GM23248 (cell line): ENCODE data around the gene SMIM13. TPM values are rescaled to one million over a fixed set of nuclear protein-coding genes. Genes with fewer than 3 reads are reported as not detected.

Source experiments
- DNase-seq: peaks from one replicate; pipeline ENCODE4 v3.0.0-alpha.2; 2015
- H2AFZ ChIP-seq: fragments of 200-600 bp; sonication (generic); 2 replicates; pipeline ENCODE4 v1.6.1; 2016; ENCODE audit warnings: antibody characterized with exemption
- H3F3A ChIP-seq: fragments of 200-600 bp; sonication (generic); 2 replicates; pipeline ENCODE4 v1.6.1; 2016; ENCODE audit warnings: mild to moderate bottlenecking, antibody characterized with exemption, mixed run types; ENCODE audit not compliant: insufficient read depth
- H3K27ac ChIP-seq: fragments of 200-600 bp; sonication (generic); 2 replicates; pipeline ENCODE4 v1.5.1; 2016; ENCODE audit warnings: mild to moderate bottlenecking
- H3K27me3 ChIP-seq: fragments of 200-600 bp; sonication (generic); replicated peaks from 2 replicates; pipeline ENCODE4 v1.6.1; 2016; ENCODE audit warnings: mild to moderate bottlenecking; ENCODE audit not compliant: insufficient read depth
- H3K36me3 ChIP-seq: fragments of 200-600 bp; sonication (generic); 2 replicates; pipeline ENCODE4 v1.6.1; 2016; ENCODE audit warnings: low read depth, mild to moderate bottlenecking
- H3K4me1 ChIP-seq: fragments of 200-600 bp; sonication (generic); 2 replicates; pipeline ENCODE4 v1.6.1; 2016; ENCODE audit warnings: mild to moderate bottlenecking; ENCODE audit not compliant: insufficient read depth
- H3K4me2 ChIP-seq: fragments of 200-600 bp; sonication (generic); one replicate; pipeline ENCODE4 v1.6.1; 2016; ENCODE audit warnings: mild to moderate bottlenecking; ENCODE audit not compliant: unreplicated experiment
- H3K4me3 ChIP-seq: fragments of 200-600 bp; sonication (generic); 2 replicates; pipeline ENCODE4 v1.5.1; 2016; ENCODE audit warnings: mild to moderate bottlenecking
- H3K79me2 ChIP-seq: fragments of 200-600 bp; sonication (generic); 2 replicates; pipeline ENCODE4 v1.6.1; 2016; ENCODE audit warnings: mild to moderate bottlenecking; ENCODE audit not compliant: insufficient read depth
- H3K9ac ChIP-seq: fragments of 200-600 bp; sonication (generic); 2 replicates; pipeline ENCODE4 v1.6.1; 2016; ENCODE audit warnings: mild to moderate bottlenecking
- H3K9me2 ChIP-seq: fragments of 200-600 bp; sonication (generic); 2 replicates; pipeline ENCODE4 v1.6.1; 2016; ENCODE audit warnings: mixed run types, mild to moderate bottlenecking, moderate library complexity; ENCODE audit not compliant: insufficient read depth
- H3K9me3 ChIP-seq: fragments of 200-600 bp; sonication (generic); one replicate; pipeline ENCODE4 v1.6.1; 2017; ENCODE audit warnings: low read depth
- H4K20me1 ChIP-seq: fragments of 200-600 bp; sonication (generic); 2 replicates; pipeline ENCODE4 v1.6.0; 2016; ENCODE audit not compliant: insufficient read depth
- EZH2 ChIP-seq: fragments of 200-600 bp; sonication (generic); IDR thresholded peaks from 2 replicates; pipeline ENCODE4 v1.6.1; 2018; ENCODE audit warnings: antibody characterized with exemption, mild to moderate bottlenecking; ENCODE audit not compliant: insufficient read depth, poor library complexity, severe bottlenecking
- EZH2phosphoT487 ChIP-seq: fragments of 200-600 bp; sonication (generic); IDR thresholded peaks from 2 replicates; pipeline ENCODE4 v1.6.1; 2018; ENCODE audit warnings: antibody characterized with exemption, moderate library complexity, mild to moderate bottlenecking, low read depth; ENCODE audit not compliant: insufficient read depth
- WGBS, 2 experiments: methylation state at CpG; one replicate each; pipeline ENCODE4 v1.1.6; 2015 to 2017; ENCODE audit warnings: low lambda C conversion rate in 2 of 2, low coverage in 1 of 2; ENCODE audit errors: missing lambda C conversion rate in 2 of 2; 5-methylcytosine and 5-hydroxymethylcytosine counted together
- in situ Hi-C: fragments of 300-500 bp; cut with MboI; formaldehyde crosslinking; loops from 2 replicates; pipeline ENCODE4 v1.15.0; 2020
- polyA plus RNA-seq: library from polyadenylated mRNA; unstranded; fragments of >200 nt; fragmentation: Nextera tagmentation; extraction: Ambion mirVana; gene quantifications from 2 replicates; pipeline ENCODE4 v1.2.1, GENCODE V29; 2016
- small RNA-seq: library from RNA; depleted of rRNA; stranded (forward); fragments of <200 nt; gene quantifications from one replicate; pipeline ENCODE3, GENCODE V24; 2014; ENCODE audit warnings: low read depth, low replicate concordance
- total RNA-seq: library from RNA; depleted of rRNA; stranded (reverse); fragments of >200 nt; shearing (Covaris generic); gene quantifications from 2 replicates; pipeline ENCODE4 v1.2.3, GENCODE V29; 2014; rRNA removed

SMIM13 gene
- total and polyA plus RNA-seq, 2 experiments from 2014 or later, result 5.1 to 11.3 TPM

DNA sequence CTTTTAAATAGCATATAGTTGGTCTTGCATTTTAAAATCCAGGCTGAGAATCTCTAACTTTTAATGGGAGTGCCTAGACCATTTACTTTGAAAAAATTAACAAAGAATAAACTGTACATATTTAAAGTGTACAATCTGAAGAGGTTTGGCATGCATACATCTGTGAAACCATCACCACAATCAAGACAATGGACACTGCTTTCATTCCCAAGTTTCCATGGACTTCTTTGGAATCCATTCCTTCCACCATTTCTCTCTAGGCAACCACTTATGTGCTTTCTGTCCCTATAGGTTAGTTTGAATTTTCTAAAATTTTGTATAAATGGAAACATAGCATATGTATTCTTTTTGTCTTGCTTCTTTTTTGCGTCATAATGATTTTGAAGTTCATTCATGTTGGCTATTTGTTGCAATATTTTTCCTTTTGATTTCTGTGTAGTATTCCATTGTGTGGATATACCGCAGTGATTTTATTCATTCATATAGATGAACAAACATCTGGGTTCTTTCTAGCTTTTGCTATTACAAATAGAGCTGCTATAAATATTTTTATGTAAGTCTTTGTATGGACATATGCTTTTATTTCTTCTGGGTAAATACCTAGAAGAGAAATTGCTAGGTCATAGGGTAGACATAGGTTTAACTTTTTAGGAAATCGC lies 88.0 kb downstream of the SMIM13 start:
- no peak for DNase-seq
- Histone ChIP-seq H3K9me2 (no peaks in the 10 kb centered on the region), H3K27me3 (no peaks in the 10 kb centered on the region), H3K27ac (no peak overlapping the region), H2AFZ (no peak overlapping the region), H3K4me3 (no peak overlapping the region), H3F3A (no peaks in the 10 kb centered on the region), H3K36me3 (no peaks in the 10 kb centered on the region), H3K4me2 (no peak overlapping the region), H3K79me2 (no peaks in the 10 kb centered on the region), H3K4me1 (no peaks in the 10 kb centered on the region; the same call in 1 of the 2 replicates), H3K9me3 (no peaks in the 10 kb centered on the region), H3K9ac (no peak overlapping the region), H4K20me1 (no peaks in the 10 kb centered on the region)
- TF ChIP-seq EZH2 (no peak), EZH2phosphoT487 (no peak)
- in situ Hi-C loops, result no loop called here
- WGBS, 2 experiments, result 95 to 98% methylated on average over 3 of the region's 3 CpGs

DNA sequence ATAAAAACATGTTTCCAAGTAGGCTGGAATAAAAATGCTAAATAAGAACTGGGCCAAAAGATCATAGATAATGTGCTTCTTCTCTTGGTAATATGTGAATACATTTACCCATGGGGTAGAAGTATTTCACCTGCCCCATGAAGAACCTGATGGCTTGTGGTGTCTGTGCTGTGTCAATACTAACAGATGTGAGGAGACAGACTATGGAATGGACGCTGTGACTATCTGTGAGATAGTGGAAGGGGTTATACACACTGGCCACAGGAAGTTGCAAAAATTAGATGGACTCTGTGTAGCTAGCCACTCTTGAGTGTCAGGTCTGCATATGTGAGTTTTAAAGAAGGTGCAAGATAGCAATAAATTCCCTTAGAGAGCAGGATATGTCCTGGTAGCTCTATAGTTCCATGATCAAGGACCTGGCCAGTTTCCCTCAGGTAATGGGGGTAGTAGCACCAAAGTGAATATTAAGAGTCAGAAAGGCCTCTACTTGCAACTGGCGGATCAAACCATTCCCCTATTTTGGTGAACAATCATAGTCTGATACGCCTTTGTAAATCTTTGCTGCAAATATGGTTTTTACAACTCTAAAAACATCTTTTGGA lies 90.2 kb downstream of the SMIM13 start:
- Histone ChIP-seq H3K27ac (no peak overlapping the region), H3K9me3 (no peaks in the 10 kb centered on the region), H3K27me3 (no peaks in the 10 kb centered on the region), H3F3A (no peaks in the 10 kb centered on the region), H3K36me3 (no peaks in the 10 kb centered on the region), H3K4me3 (no peak overlapping the region), H4K20me1 (no peaks in the 10 kb centered on the region), H3K4me1 (peaks cover 8% of the 10 kb centered on the region), H2AFZ (no peak overlapping the region), H3K9me2 (no peaks in the 10 kb centered on the region), H3K79me2 (no peaks in the 10 kb centered on the region), H3K9ac (no peak overlapping the region), H3K4me2 (no peak overlapping the region)
- WGBS, 2 experiments, result 63 to 72% methylated on average over 3 of the region's 3 CpGs
- TF ChIP-seq EZH2, result no peak
- no peak for TF ChIP-seq EZH2phosphoT487
- DNase-seq, result no peak
- in situ Hi-C loops, result no loop called here

DNA sequence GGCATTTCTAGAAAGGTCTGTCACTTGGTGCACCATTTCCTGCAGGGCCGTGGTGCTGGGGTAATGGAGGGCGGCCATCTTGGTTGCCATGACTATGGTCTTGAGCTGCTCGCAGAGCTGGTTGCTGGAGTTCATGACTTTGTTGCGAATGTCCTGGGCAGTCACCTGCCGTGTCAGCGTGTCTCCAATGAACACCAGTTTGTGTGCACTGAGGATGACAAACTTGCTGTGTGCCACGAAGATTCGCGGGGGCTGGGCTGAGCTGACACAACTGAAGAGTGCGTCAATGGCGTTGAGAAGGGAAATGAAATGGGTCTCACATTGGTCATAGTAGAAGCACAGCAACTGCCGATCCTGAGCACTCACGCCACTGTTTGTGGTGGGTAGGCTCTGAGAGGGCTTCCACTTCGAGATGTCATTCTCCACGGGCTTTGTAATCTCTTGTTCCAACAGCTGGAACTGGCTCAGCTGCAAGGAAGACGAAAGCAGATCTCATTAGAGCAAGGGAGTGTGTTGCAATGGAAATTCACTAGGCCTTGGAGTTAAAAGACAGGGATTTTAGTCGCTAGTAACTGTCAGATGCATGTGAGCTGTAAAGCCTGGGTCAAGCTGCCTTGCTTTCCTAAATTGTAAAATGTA lies 91.7 kb downstream of the SMIM13 start:
- WGBS, 2 experiments, result 85 to 88% methylated on average over 17 of the region's 17 CpGs
- DNase-seq, result no peak
- Histone ChIP-seq H3F3A (no peaks in the 10 kb centered on the region), H2AFZ (no peak overlapping the region), H3K9ac (no peak overlapping the region), H3K27me3 (no peaks in the 10 kb centered on the region), H3K4me1 (peaks cover 8% of the 10 kb centered on the region; the same call in 1 of the 2 replicates), H4K20me1 (no peaks in the 10 kb centered on the region), H3K9me2 (no peaks in the 10 kb centered on the region), H3K9me3 (no peaks in the 10 kb centered on the region), H3K36me3 (no peaks in the 10 kb centered on the region), H3K4me3 (no peak overlapping the region), H3K4me2 (no peak overlapping the region), H3K27ac (no peak overlapping the region), H3K79me2 (no peaks in the 10 kb centered on the region)
- TF ChIP-seq EZH2phosphoT487 (no peak), EZH2 (no peak)
- in situ Hi-C loops, result no loop called here

DNA sequence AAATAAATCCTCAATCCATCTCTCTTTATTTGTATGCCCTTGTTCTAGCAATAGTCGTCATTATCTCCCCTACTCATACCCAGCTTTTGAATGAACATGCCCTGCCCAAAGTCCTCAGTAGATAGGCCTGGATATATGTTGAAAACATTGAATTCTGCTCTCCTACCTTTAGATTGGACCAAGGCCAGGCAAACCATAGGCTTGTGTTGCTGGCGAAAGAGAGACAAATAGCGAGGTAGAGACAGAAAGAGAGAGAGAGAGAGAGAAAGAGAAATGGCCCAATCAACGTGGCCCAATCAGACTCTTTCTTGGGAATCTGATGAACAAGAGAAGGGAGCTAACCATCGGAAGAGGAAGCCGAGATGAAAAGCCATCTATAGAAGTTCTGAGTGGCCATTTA lies 93.7 kb downstream of the SMIM13 start:
- H3K9me3 ChIP-seq, result no peaks in the 10 kb centered on the region
- 85 to 88% methylated on average over 6 of the region's 6 CpGs for WGBS, 2 experiments
- no peak for DNase-seq
- in situ Hi-C loops, result no loop called here
- peaks cover 8% of the 10 kb centered on the region; the same call in 1 of the 2 replicates for H3K4me1 ChIP-seq
- H3K27me3 ChIP-seq, result no peaks in the 10 kb centered on the region
- H3K27ac ChIP-seq, result no peak overlapping the region
- H3K4me2 ChIP-seq, result no peak overlapping the region
- no peak overlapping the region for H3K4me3 ChIP-seq
- no peak for TF ChIP-seq EZH2
- H3K36me3 ChIP-seq, result no peaks in the 10 kb centered on the region
- no peaks in the 10 kb centered on the region for H4K20me1 ChIP-seq
- no peak overlapping the region for H2AFZ ChIP-seq
- no peaks in the 10 kb centered on the region for H3K9me2 ChIP-seq
- no peaks in the 10 kb centered on the region for H3F3A ChIP-seq
- H3K9ac ChIP-seq, result no peak overlapping the region
- H3K79me2 ChIP-seq, result no peaks in the 10 kb centered on the region

Small RNA genes lying within 50 kb of the gene (small RNA-seq; reads per million reads assigned to genes)
- not detected for gene AL136139.1

Other genes starting within 250 kb of the SMIM13 start
- gene GCM2, start 211.8 kb upstream of the SMIM13 start, total RNA-seq, result not detected in 2 replicates
- gene GCM2, start 211.8 kb upstream of the SMIM13 start, polyA plus RNA-seq, result not detected in 2 replicates
- gene SYCP2L, start 206.8 kb upstream of the SMIM13 start, total RNA-seq, result not detected in 2 replicates
- 0.13 TPM in 1 of 2 replicates, not detected in the other for gene SYCP2L, start 206.8 kb upstream of the SMIM13 start, polyA plus RNA-seq
- 0.32 and 0.76 TPM in 2 replicates for gene ELOVL2, start 49.5 kb upstream of the SMIM13 start, total RNA-seq
- 0.29 and 0.42 TPM in 2 replicates for gene ELOVL2, start 49.5 kb upstream of the SMIM13 start, polyA plus RNA-seq
- not detected in 2 replicates for gene ERVFRD-1, start 17.9 kb downstream of the SMIM13 start, total RNA-seq
- gene ERVFRD-1, start 17.9 kb downstream of the SMIM13 start, polyA plus RNA-seq, result 0.05 TPM in 1 of 2 replicates, not detected in the other
- 4.2 and 4.3 TPM in 2 replicates for gene NEDD9, start 138.8 kb downstream of the SMIM13 start, total RNA-seq
- 2.9 and 3.0 TPM in 2 replicates for gene NEDD9, start 138.8 kb downstream of the SMIM13 start, polyA plus RNA-seq